Right ventricle myocardium superior (tissue), 1 donor: ENCODE measurements around the gene PYCR2. TPM values are rescaled to one million over a fixed set of nuclear protein-coding genes. Genes with fewer than 3 reads are reported as not detected.
A peak's percentile ranks its signal among the peaks of the same experiment; 100 is the strongest.

Source experiments
- ATAC-seq: fragments of 200-7000 bp; cut with Tn5 transposase; one replicate; pipeline ENCODE4 v1.9.1; 2020; ENCODE audit warnings: mild to moderate bottlenecking; ENCODE audit not compliant: poor library complexity
- DNase-seq: peaks from one replicate; pipeline ENCODE4 v3.0.0-alpha.2; 2020
- intact Hi-C: fragments of 100-400 bp; cut with DNase I; formaldehyde crosslinking; loops from one replicate; pipeline ENCODE4 v1.11.2; 2022
- total RNA-seq: library from RNA; stranded (reverse); fragmentation: NEBNext Ultra II Directional; extraction: Animal tissue kit (Norgen Biotek cat#: 25700); gene quantifications from one replicate; pipeline ENCODE4 v1.2.1, GENCODE V29; 2021
- donor health status: DM: no; HTN: yes; CAD: no; lungs with severe emphysema.

Gene PYCR2
- total RNA-seq, 1 donor from 2014 or later, result 60.3 TPM

GRCh38 chr1:225928186-225929175 lies 4.4 kb upstream of the PYCR2 start:
- intact Hi-C loops, result no loop called here
- DNase-seq, result peak; percentile 9
- ATAC-seq, result no peak

GRCh38 chr1:225926551-225927113 lies 2.6 kb upstream of the PYCR2 start:
- DNase-seq (peak; percentile 0), ATAC-seq (no peak)
- intact Hi-C loops, result no loop called here

GRCh38 chr1:225923381-225923691 lies 714 bp downstream of the PYCR2 start:
- ATAC-seq, result no peak
- DNase-seq, result no peak
- intact Hi-C loops, result no loop called here

GRCh38 chr1:225921734-225922709 lies 2.0 kb downstream of the PYCR2 start:
- intact Hi-C loops, result no loop called here
- ATAC-seq (no peak), DNase-seq (peak; percentile 32)

GRCh38 chr1:225919906-225920305 lies 4.1 kb downstream of the PYCR2 start:
- intact Hi-C loops, result no loop called here
- peak; percentile 87 for DNase-seq
- ATAC-seq, result no peak

GRCh38 chr1:225918280-225918679 lies 5.8 kb downstream of the PYCR2 start:
- DNase-seq (peak; percentile 12), ATAC-seq (no peak)
- intact Hi-C loops, result no loop called here

- DNase-seq (peak; percentile 2), ATAC-seq (no peak)
- intact Hi-C loops, result no loop called here
These were observed 6.5 kb downstream of the PYCR2 start for GRCh38 chr1:225917536-225917935.

GRCh38 chr1:225917101-225917500 lies 6.9 kb downstream of the PYCR2 start:
- intact Hi-C loops, result no loop called here

GRCh38 chr1:225915538-225915991 lies 8.5 kb downstream of the PYCR2 start:
- intact Hi-C loops, result no loop called here
- ATAC-seq, result no peak

More at GRCh38 chr1:225917101-225917500, 6.9 kb downstream of the PYCR2 start:
- DNase-seq (no peak), ATAC-seq (no peak)

GRCh38 chr1:225914947-225915346 lies 9.1 kb downstream of the PYCR2 start:
- intact Hi-C loops, result loop anchor here (5.0 kb wide), 1 partner anchor 143 kb away; no protein-coding TSS in a partner anchor
- DNase-seq, result no peak

More at GRCh38 chr1:225915538-225915991, 8.5 kb downstream of the PYCR2 start:
- peak; percentile 24 for DNase-seq

GRCh38 chr1:225914391-225914790 lies 9.7 kb downstream of the PYCR2 start:
- intact Hi-C loops, result loop anchor here (5.0 kb wide), 1 partner anchor 142 kb away; no protein-coding TSS in a partner anchor
- peak; percentile 16 for DNase-seq

More at GRCh38 chr1:225914947-225915346, 9.1 kb downstream of the PYCR2 start:
- no peak for ATAC-seq

GRCh38 chr1:225911191-225912130 lies 12.6 kb downstream of the PYCR2 start:
- DNase-seq (peak; percentile 84), ATAC-seq (peak; percentile 96)
- intact Hi-C loops, result loop anchor here (2.0 to 5.0 kb wide), 2 partner anchors 139 to 437 kb away; no protein-coding TSS in a partner anchor

More at GRCh38 chr1:225914391-225914790, 9.7 kb downstream of the PYCR2 start:
- no peak for ATAC-seq

- DNase-seq, result no peak
- intact Hi-C loops, result no loop called here
- ATAC-seq, result no peak
These were observed 14.6 kb downstream of the PYCR2 start for GRCh38 chr1:225909477-225909876.

- intact Hi-C loops, result no loop called here
- DNase-seq (no peak), ATAC-seq (no peak)
These were observed 15.3 kb downstream of the PYCR2 start for GRCh38 chr1:225908773-225909172.

GRCh38 chr1:225908013-225908640 lies 15.9 kb downstream of the PYCR2 start:
- no peak for ATAC-seq
- intact Hi-C loops, result no loop called here
- DNase-seq, result peak; percentile 0

- intact Hi-C loops, result no loop called here
- no peak for ATAC-seq
These were observed 16.7 kb downstream of the PYCR2 start for GRCh38 chr1:225907341-225907740.

GRCh38 chr1:225906467-225906866 lies 17.6 kb downstream of the PYCR2 start:
- ATAC-seq, result no peak
- intact Hi-C loops, result no loop called here
- DNase-seq, result peak; percentile 31

More at GRCh38 chr1:225907341-225907740, 16.7 kb downstream of the PYCR2 start:
- peak; percentile 17 for DNase-seq
